IPS-18c (cell line): ENCODE data around the gene CLCN1.

Experiments used
- H3K4me3 ChIP-seq: 2 replicates; pipeline ENCODE4 v1.7.0; 2013; ENCODE audit warnings: low read depth, mild to moderate bottlenecking, low read length, moderate library complexity; ENCODE audit not compliant: insufficient read depth
- H3K9me3 ChIP-seq: one replicate; pipeline ENCODE4 v1.6.1; 2013; ENCODE audit warnings: mild to moderate bottlenecking, low read length, moderate library complexity; ENCODE audit not compliant: control insufficient read depth, insufficient read depth

The CLCN1 gene

DNA sequence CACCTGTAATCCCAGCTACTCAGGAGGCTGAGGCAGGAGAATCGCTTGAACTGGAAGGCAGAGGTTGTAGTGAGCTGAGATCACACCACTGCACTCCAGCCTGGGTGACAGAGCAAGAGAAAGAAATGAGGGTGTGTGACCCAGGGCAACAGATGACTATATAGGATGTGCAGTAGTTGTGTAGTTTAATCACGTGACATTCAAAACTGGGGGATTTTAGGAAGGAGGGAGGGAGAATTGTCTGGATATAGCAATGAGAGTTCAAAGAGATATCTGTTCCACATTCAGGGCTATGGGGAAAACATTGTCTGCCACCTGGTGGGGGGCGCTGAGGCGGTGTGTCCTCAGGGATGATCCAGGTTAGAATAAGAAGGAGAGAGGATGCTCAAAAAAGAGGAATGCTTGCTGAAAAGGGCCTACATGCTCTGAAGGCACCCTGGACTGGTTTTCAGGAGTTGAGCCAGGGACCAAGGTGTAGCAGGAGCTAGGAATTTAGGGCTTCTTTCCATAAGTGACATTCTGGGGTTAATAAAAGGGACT, 57.4 kb downstream of the CLCN1 start:
- Histone ChIP-seq H3K4me3 (no peak overlapping the region), H3K9me3 (no peaks in the 10 kb centered on the region)

DNA sequence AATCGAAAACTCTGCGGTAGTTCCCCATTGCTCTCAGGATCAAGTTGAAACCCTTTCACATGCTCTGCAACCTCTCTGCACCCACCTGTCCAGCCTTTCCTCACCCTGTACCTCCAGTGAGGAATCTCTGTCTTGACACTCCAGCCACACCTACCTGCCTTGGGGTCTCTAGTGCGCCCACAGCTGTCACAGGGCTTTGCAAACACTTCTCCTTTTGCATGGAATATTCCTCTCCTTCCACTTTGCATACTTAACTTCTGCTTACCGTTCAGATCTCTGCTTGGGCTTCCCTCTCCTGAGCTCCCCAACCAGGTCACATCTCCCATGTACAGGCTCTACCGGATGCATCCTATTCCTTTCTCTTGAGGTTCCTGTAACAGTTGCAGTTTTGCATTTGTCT, 58.6 kb downstream of the CLCN1 start:
- Histone ChIP-seq H3K9me3 (no peaks in the 10 kb centered on the region), H3K4me3 (no peak overlapping the region)

DNA sequence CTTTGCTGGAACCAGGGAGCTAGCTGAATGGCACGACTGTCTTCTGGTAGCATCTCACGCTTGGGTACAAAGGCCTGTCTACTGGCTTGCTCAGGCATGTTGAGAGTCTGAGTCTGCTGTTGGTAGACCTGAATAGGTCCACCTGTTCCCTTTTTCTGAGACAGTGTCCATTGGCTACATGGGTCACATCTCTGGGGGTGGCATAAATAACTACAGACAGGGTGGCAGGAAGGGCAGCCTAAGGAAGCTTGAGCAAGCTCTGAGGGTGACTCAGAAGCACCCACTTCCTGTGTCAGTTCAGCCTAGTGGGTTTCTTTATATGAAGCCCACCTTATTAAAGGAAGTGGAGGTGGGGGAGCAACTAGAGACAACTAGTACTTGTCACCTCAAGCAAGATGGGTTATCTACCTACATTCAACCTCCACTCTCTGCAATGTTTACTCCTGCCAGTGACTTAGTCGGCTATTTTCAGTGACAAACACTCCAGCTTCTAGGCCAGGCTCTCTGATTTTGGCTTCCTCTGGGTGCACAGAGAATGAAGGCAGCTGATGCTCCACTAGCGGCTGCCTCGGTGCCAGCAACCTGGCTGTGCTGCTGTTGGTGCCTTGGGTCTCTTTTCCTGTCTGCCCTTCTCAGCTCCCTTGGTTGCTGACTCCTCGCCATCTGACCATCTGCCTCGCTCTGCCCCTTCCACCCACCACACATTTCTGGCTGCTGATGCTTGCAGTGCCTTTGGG, 59.6 kb downstream of the CLCN1 start:
- Histone ChIP-seq H3K9me3 (peaks cover 1% of the 10 kb centered on the region), H3K4me3 (no peak overlapping the region)

DNA sequence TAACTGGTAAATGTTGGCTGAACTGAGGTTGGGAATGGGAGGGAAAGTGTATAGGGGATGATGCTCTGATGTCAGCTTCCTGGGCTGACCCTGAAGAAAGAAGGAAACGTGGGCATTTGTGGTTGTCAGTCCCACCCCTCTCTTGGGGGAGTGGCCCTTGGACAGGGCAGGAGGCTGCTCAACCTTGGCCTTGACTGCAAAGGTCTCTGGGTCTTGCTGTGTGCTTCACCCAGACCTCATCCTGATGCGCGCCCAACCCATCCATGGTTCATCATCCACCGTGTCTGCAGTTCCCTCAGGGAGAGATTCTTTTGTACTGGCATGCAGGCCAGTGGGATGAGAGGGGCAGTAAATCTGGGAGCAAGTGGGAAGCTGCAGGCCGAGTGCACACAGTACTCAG, 60.5 kb downstream of the CLCN1 start:
- Histone ChIP-seq H3K4me3 (no peak overlapping the region), H3K9me3 (peaks cover 2% of the 10 kb centered on the region)

DNA sequence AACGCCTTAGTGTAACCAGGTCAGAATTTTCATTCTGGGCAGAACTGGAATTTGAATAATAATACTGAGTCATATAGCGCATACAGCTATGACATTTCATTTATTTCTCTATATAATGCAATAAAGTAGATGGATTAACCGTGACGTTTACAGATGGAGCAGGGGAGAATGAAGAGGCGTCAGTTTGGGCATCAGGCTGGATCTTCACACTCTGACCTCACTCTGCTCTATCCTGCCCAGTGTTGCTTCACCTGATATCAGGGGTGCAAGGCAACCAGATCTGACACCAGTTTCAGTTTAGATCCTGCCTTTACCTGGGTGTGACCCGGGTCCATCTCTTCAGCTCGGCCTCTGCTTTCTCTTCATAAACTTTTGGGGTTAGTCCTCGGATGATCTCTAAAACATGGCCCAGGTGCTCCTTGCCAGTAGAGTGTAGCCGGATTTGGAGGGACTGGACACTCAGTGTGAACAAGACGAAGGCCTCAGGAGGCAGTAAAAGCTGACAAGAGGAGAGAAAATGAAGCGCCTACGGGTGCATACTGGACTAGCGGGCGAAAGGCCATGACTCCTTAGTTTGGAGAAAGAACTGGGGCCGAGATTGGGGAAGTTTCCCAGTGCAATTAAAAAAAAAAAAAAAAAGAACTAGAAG, 63.8 kb downstream of the CLCN1 start:
- Histone ChIP-seq H3K9me3 (peaks cover 2% of the 10 kb centered on the region), H3K4me3 (peak overlapping the region; percentile 91)

DNA sequence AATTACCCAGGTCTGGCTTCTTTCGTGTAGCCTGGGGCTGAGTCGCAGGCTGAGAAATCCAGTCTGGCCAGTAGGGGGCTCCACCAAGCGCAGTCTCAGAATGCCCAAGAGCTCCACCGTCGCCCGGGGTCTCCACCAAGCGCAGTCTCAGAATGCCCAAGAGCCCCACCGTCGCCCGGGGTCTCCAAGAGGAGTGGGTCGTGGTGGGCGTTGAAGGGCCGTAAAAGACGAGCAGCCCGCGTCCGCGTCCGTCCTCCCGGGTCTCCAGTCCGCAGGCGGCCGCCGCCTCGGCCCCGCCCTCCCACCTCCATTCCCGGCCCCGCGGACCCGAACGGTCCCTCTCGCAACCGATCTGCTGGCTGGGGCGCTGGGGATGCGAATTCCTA, 64.3 kb downstream of the CLCN1 start:
- Histone ChIP-seq H3K9me3 (peaks cover 2% of the 10 kb centered on the region), H3K4me3 (peak overlapping the region; percentile 91)

DNA sequence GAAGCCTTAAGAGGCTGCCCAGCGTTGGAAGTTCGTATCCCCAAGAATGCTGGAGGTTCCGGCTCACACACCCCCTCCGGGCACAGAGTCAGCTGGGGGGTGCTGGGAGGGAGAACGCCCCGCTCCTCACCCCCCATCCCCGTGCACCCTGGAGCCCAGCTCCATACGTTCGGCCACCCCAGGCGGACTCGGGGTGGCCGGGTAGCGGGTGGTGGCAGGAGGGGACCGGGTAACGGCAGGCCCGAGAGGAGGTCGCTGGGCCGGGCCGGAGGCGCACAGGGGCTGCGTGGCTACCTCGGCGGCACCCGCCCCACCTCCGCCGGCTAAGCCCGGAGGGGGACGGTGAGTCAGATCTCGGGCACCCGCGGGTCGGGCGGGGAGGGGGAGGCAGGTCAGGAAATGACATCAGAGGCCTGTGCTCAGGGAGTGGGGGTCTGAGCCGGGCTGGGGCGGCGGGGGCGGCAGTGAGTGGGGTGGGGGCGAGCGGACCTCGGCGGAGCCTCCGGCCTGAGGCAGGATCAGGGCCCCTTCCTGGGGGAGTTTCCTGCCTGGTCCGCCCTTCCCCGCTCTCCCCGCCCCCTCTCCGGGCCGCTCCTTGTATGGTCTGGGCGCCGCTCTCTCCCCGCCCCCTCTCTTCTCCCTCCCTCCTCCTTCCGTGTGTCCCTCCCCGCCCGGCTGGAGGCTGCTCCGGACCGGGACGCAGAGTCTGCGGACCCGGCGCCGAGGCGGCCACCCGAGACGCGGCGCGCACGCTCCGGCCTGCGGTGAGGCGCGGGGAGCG, 64.9 kb downstream of the CLCN1 start, which contains the start of gene ZYX:
Gene ZYX, plus strand, starts transcription at position 700 of the 781 bp plus-strand sequence. CDS start 227 bp downstream, outside the sequence.
- H3K9me3 ChIP-seq = peaks cover 2% of the 10 kb centered on the region
- peak within 1 kb of the TSS; percentile 91 for H3K4me3 ChIP-seq

DNA sequence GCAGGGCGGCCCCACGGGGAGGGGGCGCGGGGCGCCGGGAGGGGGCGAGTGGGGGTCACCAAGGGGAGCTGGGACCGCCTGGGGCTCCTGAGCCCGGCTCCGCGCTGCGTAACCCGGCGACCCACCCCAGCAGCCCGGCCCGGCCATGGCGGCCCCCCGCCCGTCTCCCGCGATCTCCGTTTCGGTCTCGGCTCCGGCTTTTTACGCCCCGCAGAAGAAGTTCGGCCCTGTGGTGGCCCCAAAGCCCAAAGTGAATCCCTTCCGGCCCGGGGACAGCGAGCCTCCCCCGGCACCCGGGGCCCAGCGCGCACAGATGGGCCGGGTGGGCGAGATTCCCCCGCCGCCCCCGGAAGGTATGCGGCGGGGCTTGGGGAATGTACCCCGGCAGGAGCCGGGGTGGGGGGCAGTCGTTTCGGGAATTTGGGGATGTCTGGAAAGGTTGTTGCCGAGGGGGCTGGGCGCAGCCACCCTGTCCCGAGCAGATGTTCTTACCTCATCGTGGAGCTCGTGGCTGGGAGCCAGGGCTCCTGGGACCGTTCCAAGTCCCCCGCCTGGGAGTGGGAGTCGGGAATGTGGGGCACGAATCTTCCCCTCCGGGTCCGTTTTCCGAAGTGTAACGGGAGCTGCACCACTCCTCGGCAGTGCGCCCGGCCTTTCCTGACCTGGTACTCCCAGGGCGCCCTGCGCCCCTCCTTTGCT, 65.7 kb downstream of the CLCN1 start:
- Histone ChIP-seq H3K4me3 (peak overlapping the region; percentile 91), H3K9me3 (peaks cover 2% of the 10 kb centered on the region)

DNA sequence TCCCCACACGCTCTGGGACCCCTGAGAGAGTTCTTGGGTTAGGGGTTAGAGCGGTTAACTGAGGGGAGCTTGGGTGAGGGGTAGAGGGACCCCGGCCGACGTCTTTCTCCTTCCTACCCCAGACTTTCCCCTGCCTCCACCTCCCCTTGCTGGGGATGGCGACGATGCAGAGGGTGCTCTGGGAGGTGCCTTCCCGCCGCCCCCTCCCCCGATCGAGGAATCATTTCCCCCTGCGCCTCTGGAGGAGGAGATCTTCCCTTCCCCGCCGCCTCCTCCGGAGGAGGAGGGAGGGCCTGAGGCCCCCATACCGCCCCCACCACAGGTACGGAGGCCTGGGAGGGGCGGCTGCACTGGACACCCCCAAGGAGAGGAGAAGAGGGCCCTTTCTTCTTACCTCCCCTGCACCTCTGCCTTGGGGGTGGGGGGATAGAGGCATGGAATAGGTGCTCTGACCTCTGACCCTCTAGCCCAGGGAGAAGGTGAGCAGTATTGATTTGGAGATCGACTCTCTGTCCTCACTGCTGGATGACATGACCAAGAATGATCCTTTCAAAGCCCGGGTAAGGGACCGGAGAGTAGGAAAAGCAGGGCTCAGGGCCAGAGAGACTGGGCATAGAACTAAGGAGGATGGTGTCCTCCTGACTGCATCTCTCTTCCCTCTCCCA, 66.3 kb downstream of the CLCN1 start:
- Histone ChIP-seq H3K4me3 (peak overlapping the region; percentile 91), H3K9me3 (peaks cover 2% of the 10 kb centered on the region)

DNA sequence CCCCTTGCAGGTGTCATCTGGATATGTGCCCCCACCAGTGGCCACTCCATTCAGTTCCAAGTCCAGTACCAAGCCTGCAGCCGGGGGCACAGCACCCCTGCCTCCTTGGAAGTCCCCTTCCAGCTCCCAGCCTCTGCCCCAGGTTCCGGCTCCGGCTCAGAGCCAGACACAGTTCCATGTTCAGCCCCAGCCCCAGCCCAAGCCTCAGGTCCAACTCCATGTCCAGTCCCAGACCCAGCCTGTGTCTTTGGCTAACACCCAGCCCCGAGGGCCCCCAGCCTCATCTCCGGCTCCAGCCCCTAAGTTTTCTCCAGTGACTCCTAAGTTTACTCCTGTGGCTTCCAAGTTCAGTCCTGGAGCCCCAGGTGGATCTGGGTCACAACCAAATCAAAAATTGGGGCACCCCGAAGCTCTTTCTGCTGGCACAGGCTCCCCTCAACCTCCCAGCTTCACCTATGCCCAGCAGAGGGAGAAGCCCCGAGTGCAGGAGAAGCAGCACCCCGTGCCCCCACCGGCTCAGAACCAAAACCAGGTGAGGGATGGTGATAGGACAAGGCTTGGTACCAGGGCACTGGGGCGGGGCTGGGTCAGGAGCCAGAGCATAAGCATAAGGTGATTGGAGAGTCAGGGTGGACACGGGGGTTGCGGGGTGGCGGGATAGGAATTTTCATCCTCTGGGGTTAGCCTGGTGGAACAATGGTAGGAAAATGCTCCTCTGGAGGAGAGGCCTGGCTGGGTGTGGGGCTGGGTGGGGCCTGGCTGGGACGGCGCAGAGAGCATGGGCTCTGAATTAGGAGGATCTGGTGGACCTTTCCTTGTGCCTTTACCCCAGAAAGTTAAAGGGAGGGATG, 67.1 kb downstream of the CLCN1 start:
- peaks cover 2% of the 10 kb centered on the region for H3K9me3 ChIP-seq
- H3K4me3 ChIP-seq = peak overlapping the region; percentile 91

DNA sequence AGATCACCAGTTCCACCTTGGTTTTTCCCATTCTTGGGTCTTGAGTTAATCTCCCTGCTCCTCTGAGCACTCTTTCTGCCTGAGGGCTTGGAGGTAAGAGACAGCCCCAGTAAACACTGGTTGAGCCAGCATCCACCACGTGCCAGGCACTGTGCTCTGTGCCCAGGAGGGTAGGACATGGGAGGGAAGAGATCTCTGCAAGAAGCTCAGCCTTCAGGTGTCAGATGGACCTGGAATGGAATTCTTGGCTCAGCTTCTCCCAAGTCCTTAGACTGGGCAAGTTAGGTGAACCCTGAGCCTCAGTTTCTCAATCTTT, 67.7 kb downstream of the CLCN1 start:
- Histone ChIP-seq H3K9me3 (peaks cover 2% of the 10 kb centered on the region), H3K4me3 (no peak overlapping the region)

DNA sequence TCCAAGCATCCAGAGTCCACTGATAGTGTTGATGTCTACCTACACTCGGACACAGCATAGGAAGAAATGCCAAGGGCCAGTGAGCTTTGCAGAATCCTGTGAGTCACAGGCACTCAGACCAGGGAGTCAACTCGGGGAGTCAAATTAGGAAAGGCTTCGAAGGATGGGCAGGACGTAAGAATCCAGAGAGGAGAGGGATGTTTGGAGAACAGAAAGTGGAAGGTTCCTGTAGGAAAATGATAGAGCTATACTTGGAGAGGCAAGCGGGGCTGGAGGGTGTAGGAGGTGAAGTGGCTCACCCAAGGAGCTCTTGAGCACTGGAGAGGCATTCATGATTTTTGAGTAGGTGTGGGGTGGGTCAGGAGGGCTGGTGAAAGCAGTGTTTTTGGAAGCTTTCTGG, 68.2 kb downstream of the CLCN1 start:
- H3K4me3 ChIP-seq = no peak overlapping the region
- peaks cover 2% of the 10 kb centered on the region for H3K9me3 ChIP-seq

DNA sequence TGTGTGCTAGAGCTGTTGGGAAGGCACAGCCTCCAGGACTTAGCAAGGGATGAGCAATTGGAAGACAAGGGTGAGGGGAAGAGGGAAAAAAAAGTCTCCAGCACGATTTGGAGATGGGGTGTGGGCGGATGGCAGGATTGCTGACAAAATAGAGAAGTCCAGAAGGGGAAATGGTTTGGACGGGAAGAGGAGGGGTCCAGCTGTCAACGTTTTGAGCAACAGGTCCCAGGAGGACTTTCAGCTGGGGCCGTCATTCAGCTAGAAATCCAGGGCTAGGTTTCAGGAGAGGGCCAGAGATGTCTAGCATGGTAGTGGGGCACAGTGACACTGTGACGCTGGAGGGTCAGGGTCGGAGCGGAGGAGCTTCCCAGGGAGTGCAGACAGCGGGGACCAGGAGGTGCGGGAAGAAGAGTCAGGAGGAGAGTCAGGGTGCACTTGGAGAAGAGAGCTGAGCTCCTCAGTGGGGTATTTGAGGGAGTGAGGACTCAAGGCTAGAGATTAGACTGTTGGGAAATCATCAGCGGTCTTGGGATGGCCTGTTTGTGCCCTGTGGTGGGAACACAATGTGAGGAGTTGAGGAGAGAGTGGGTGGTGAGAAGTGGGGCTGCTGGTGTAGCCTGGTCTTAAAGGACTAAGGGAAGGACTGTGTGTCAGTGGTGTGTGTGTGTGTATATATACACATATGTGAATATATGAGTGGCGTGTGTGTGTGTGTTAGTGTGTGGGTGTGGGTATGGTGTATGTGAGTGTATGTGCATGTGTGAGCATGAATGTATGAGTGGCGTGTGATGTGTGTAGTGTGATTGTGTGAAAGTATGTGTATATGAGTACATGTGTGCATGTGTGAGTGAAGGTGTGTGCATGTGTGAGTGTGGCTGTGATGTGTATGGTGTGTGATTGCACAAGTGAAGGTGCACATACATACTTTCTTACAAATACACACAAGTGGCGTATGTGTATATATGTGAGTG, 69.0 kb downstream of the CLCN1 start:
- Histone ChIP-seq H3K9me3 (peaks cover 2% of the 10 kb centered on the region), H3K4me3 (no peak overlapping the region)

DNA sequence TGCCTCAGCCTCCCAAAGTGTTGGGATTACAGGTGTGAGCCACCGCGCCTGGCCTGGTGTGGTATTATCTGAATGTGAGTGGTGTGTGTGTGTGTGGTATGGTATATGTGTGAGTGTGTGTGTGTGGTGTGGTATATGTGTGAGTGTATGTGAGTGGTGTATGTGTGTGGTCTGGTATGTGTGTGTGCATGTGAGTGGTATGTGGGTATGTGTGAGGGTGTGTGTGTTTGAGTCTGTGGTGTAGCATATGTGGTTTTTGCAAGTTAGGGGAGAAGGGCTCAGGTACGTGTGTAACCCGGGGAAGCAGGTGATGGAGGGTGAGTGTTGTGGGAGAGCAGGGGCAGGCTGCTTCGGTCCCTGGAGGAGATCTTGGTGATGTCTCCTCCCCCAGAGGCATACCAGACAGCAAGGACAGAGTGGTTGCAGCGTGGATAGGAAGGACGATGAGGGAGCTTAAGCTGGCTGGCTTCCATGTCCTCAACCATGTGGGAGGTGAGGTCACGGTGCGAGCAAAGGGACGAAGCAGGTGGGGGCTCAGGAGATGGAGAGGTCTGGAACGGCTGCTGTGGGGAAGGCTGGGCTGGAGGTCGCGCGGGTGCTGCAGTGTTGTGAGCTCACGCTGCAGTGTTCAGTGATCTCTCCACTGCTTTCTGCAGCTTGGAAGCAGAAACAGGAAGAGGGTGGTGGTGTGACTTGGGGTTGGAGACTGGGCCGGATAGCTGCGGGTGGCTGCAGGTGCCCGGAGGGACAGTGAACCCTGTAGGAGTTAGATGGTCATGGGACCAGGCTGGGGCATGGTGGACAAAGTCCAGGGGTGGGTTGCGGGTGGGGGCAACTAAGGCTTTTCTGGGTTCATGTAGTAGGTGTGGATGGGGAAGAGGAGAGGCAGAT, 70.2 kb downstream of the CLCN1 start:
- no peak overlapping the region for H3K4me3 ChIP-seq
- H3K9me3 ChIP-seq = no peaks in the 10 kb centered on the region
